Testis (tissue), 3 donors: ENCODE data around the gene GOLT1A. TPM values are rescaled to one million over a fixed set of nuclear protein-coding genes. Genes with fewer than 3 reads are reported as not detected.

ENCODE experiments used
- DNase-seq: peaks from one replicate; pipeline ENCODE4 v3.0.0-alpha.2; 2019
- H3K27ac ChIP-seq, 2 donors: fragments of 200-600 bp; sonication (generic); one replicate each; pipeline ENCODE4 v1.5.1; 2019
- H3K27me3 ChIP-seq: fragments of 200-600 bp; sonication (generic); one replicate; pipeline ENCODE4 v1.5.1; 2019
- H3K36me3 ChIP-seq: fragments of 200-600 bp; sonication (generic); one replicate; pipeline ENCODE4 v1.5.1; 2017; ENCODE audit warnings: low read depth; ENCODE audit errors: missing control alignments
- H3K4me1 ChIP-seq: fragments of 200-600 bp; sonication (generic); one replicate; pipeline ENCODE4 v1.5.1; 2019
- H3K4me3 ChIP-seq, 2 donors: fragments of 200-600 bp; sonication (generic); one replicate each; pipeline ENCODE4 v1.5.1; 2017 to 2019
- H3K9me3 ChIP-seq: fragments of 200-600 bp; sonication (generic); one replicate; pipeline ENCODE4 v1.5.1; 2017
- POLR2A ChIP-seq: fragments of 450-650 bp; IDR thresholded peaks from one replicate; pipeline ENCODE4 v1.6.1; 2017; ENCODE audit warnings: antibody characterized with exemption, mild to moderate bottlenecking, moderate library complexity
- WGBS, 2 donors: methylation state at CpG; one replicate each; pipeline ENCODE4 v1.1.5; 2018; 5-methylcytosine and 5-hydroxymethylcytosine counted together
- intact Hi-C: fragments of 100-400 bp; cut with DNase I; formaldehyde crosslinking; loops from one replicate; pipeline ENCODE4 v1.15.1; 2023; ENCODE audit warnings: low total_unique reads
- polyA plus RNA-seq: library from polyadenylated mRNA; stranded (reverse); fragments of 350-450 nt; fragmentation: Illumina TruSeq; extraction: RNeasy Lipid Tissue Mini Kit (QIAGEN cat#74804); gene quantifications from one replicate; pipeline ENCODE4 v1.2.3, GENCODE V29; 2014; ENCODE audit warnings: low read depth, low replicate concordance; ENCODE audit not compliant: insufficient read depth
- total RNA-seq, 2 donors: library from RNA; depleted of rRNA; stranded (reverse); fragments of >200 nt; gene quantifications; one replicate each; pipeline ENCODE4 v1.2.3, GENCODE V29; 2016
- TF ChIP-seq, protein P1 (sequence below), 3 experiments: fragments of 450-650 bp in 2 of 3; fragments of 200-600 bp in 1 of 3; sonication (generic) in 1 of 3; IDR thresholded peaks; one replicate each; pipeline ENCODE4 v1.5.1; 2016 to 2019; ENCODE audit warnings: antibody characterized with exemption in 3 of 3, mild to moderate bottlenecking in 2 of 3, moderate library complexity in 1 of 3

Gene GOLT1A
- total and polyA plus RNA-seq, 3 donors from 2014 or later, result 1.5 to 6.8 (median 2.2) TPM

DNA sequence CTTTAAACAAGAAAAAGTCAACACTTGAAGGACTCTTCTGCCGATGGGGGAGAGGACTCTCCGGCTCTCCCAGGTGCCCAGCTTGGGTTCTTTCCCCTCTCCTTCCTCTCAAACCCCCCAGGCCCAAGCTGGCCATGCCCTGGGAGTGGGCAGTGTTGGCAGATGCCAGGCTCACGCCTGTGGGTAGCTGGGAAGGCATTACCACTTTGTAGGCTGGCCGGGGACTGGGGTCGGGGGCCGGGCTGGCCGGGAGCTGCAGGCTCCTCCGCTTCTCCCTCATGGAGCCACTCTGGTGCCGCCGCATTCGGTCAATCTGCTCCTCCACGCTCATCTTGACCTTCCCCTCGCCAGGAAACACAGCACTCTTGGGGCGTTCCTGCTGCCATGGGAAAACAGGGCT is 16.4 kb upstream of the GOLT1A start:
- WGBS, 2 donors, result 94 to 95% methylated on average over 8 to 14 of the region's 14 CpGs
- Histone ChIP-seq H3K27me3 (no peaks in the 10 kb centered on the region), H3K4me1 (no peaks in the 10 kb centered on the region), H3K9me3 (no peaks in the 10 kb centered on the region), H3K4me3 (no peak overlapping the region), H3K36me3 (no peaks in the 10 kb centered on the region), H3K27ac (no peak overlapping the region)
- no peak for DNase-seq
- TF ChIP-seq POLR2A, result no peak
- TF ChIP-seq, protein P1, sequence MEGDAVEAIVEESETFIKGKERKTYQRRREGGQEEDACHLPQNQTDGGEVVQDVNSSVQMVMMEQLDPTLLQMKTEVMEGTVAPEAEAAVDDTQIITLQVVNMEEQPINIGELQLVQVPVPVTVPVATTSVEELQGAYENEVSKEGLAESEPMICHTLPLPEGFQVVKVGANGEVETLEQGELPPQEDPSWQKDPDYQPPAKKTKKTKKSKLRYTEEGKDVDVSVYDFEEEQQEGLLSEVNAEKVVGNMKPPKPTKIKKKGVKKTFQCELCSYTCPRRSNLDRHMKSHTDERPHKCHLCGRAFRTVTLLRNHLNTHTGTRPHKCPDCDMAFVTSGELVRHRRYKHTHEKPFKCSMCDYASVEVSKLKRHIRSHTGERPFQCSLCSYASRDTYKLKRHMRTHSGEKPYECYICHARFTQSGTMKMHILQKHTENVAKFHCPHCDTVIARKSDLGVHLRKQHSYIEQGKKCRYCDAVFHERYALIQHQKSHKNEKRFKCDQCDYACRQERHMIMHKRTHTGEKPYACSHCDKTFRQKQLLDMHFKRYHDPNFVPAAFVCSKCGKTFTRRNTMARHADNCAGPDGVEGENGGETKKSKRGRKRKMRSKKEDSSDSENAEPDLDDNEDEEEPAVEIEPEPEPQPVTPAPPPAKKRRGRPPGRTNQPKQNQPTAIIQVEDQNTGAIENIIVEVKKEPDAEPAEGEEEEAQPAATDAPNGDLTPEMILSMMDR (IDR thresholded peaks at IDR 0.05), result no peak
- intact Hi-C loops, result no loop called here

DNA sequence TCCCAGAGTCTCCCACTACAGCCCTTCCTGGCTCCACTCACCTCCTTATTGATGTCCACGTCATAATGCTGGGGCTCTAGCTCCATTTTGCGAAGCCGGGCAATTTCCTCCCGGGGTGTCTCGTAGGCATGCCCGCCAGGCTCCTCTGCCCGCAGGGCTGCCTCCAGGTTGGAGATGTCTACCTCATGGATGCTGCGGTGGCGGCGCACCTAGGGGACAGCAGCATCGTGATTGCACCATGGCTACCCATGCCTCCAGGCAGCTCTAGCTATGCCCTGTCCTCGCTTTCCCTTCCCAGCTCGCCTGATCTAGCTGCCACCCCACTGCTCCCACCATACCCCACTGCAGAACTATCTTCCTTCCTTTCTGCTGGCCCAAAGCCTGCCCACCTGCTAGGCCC is 15.1 kb upstream of the GOLT1A start:
- Histone ChIP-seq H3K27me3 (no peaks in the 10 kb centered on the region), H3K27ac (no peak overlapping the region), H3K4me3 (no peak overlapping the region), H3K36me3 (no peaks in the 10 kb centered on the region), H3K4me1 (no peaks in the 10 kb centered on the region), H3K9me3 (no peaks in the 10 kb centered on the region)
- WGBS, 2 donors, result 99 to 100% methylated on average over 13 of the region's 13 CpGs
- DNase-seq, result no peak
- TF ChIP-seq POLR2A, result no peak
- TF ChIP-seq, protein P1 (IDR thresholded peaks at IDR 0.05), result no peak
- intact Hi-C loops, result no loop called here

DNA sequence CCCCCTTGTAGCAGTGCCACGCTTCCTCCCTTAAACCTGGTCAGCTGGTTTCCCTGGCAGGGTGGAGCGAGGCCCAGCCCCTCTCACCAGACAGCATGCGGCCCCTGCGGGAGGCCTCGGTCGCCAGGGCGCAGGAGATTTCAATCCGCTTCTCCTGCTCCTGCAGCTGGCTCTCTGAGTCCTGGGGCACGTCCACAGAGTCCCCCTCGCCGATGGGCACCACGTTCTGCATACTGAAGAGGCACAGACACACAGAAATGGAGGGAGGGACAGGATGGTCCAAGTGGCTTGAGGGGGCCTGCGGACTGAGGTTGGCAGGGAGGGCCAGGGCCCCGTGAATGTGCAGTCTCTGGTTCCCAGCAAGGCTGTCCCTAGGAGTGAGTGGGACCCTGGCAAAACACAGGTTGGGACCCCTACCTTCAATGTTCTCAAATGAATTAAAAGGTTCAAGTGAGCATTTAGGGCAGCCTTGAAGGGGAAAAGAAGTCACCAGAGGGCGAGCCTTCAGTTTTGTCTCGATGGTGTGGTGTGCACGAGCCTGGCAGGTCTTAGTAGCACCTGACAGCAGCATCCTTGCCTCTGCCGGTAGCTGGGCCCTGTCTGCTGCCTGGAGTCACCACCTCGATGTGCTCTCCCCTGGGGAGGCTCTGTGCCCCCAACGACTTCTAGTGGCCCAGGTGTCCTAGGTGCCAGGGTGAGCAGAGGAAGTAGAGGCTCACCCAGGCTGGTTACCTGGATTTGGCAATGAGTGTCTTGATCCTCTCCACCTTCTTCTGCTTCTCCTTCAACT is 14.4 kb upstream of the GOLT1A start:
- 84 to 92% methylated on average over 10 to 20 of the region's 20 CpGs for WGBS, 2 donors
- Histone ChIP-seq H3K4me1 (no peaks in the 10 kb centered on the region), H3K27me3 (no peaks in the 10 kb centered on the region), H3K9me3 (no peaks in the 10 kb centered on the region), H3K36me3 (no peaks in the 10 kb centered on the region), H3K4me3 (no peak overlapping the region), H3K27ac (no peak overlapping the region)
- intact Hi-C loops, result no loop called here
- DNase-seq, result no peak
- TF ChIP-seq, protein P1 (IDR thresholded peaks at IDR 0.05), result no peak
- no peak for TF ChIP-seq POLR2A

DNA sequence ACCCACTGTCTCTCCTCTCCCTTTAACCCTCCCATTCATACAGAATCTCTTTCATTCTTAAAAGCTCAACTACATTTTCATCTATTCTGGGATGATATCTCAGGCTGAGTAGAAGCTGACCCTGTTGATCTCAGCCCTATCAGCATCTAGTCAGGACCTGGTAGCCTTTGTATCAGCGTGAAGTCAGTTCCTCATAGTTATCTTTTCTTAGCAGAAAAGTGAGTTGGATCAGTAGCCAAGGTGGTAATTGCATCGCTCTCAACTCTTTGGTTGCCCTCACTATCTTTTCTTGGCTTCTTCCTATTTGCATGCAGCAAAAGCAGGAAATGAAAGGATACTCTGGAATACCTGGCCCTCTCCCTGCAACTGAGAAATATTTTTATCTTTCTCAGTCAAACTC is 13.6 kb upstream of the GOLT1A start:
- no peak overlapping the region for H3K4me3 ChIP-seq
- intact Hi-C loops, result no loop called here
- no peaks in the 10 kb centered on the region for H3K36me3 ChIP-seq
- no peak overlapping the region for H3K27ac ChIP-seq
- no peaks in the 10 kb centered on the region for H3K9me3 ChIP-seq
- H3K27me3 ChIP-seq, result no peaks in the 10 kb centered on the region
- no peak for DNase-seq
- no peaks in the 10 kb centered on the region for H3K4me1 ChIP-seq
- WGBS, 2 donors, result 88 to 91% methylated on average over 2 of the region's 2 CpGs
- TF ChIP-seq, protein P1 (IDR thresholded peaks at IDR 0.05), result no peak
- TF ChIP-seq POLR2A, result no peak
